GM19468 (cell line): Measurements from ENCODE around the gene ACAD11.

ENCODE experiments used
- ATAC-seq: cut with Tn5 transposase; IDR thresholded peaks from one replicate; pipeline ENCODE4 v1.9.1; 2021; ENCODE audit warnings: mild to moderate bottlenecking, moderate library complexity, moderate number of reproducible peaks; ENCODE audit not compliant: unreplicated experiment; ENCODE audit errors: extremely low read depth

The ACAD11 gene

DNA sequence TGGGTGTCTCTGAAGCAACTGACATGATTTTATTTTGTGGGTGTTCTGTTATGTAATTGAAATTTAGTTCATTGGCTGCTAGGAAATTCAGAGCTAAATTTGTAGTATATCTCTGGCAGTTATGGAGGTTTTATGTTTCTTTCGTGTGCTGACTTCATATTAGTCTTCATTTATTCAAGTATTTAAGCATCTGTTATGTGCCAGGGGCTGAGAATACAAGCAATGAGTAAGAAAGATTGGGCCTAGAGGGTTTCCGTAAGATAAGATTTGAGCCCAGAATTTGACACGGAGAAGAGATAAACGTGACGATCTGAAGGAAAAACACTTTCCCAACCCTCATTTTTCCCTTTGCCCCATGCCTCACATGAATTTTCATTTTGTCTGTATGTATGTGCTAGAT is 137.7 kb downstream of the ACAD11 start:
- ATAC-seq = no peak

DNA sequence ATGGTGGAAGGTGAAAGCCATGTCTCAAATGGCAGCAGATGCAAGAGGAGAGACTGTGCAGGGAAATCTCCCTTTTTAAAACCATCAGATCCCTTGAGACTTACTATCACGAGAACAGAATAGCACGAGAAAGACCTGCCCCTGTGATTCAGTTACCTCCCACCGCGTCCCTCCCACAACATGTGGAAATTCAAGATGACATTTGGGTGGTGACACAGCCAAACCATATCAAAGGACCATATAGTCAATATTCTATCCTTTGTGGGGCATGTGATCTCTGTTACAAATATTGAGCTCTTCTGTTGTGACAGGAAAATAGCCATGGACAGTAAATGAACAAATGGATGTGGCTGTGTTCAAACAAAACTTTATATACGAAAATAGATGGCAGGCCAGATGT is 139.7 kb downstream of the ACAD11 start:
- ATAC-seq = no peak

DNA sequence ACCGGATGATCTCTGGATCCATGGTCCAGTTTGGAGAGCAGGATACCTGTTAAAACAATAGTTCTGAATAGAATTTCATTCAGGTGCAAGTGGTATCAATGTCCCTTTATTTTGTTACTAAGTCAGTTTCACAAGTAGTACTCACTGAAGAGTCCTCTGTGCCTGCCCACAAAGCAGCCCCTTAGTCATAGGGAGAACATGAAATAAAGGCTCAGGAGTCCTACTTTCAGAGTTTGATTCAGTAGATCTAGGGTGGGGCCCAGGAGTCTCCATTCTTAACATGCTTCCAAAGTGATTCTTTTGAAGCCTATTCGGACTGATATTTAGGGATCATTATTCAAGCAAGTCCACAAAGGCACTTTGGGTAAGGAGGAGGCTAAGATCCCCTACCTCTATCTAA is 142.3 kb downstream of the ACAD11 start:
- no peak for ATAC-seq

DNA sequence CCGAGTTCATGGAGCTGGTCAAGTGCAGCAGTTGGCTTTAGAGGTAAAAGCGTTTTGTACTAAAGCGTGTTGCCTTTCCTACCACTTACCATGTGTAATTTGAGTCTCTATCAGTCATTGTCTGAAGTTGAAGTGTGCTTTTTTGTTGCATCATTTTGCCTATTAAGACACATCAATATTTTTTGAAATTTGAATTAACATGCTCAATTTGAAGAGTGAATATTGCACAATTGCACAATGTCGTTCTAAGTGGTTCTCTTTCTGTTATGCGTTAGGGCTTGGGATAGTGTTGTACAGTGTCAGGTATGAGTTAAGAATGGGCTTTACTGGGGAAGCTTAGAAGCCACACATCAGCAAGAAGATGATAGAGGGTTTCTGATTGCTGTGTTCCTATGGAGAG is 146.6 kb downstream of the ACAD11 start:
- no peak for ATAC-seq

DNA sequence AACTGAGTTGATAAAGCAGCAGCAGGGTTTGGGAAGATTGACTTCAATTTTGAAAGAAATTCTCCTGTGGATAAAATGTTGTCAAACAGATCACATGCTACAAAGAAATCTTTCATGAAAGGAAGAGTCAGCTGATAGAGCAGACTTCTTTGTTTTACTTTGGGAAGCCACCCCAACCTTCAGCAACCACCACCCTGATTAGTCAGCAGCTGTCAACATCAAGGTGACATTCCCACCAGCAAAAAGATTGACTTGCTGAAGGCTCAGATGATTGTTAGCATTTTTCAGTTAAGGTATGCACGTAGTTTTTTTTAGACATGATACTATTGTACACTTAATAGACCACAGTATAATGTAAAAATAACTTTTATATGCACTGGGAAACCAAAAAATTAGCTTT is 150.1 kb downstream of the ACAD11 start:
- no peak for ATAC-seq

DNA sequence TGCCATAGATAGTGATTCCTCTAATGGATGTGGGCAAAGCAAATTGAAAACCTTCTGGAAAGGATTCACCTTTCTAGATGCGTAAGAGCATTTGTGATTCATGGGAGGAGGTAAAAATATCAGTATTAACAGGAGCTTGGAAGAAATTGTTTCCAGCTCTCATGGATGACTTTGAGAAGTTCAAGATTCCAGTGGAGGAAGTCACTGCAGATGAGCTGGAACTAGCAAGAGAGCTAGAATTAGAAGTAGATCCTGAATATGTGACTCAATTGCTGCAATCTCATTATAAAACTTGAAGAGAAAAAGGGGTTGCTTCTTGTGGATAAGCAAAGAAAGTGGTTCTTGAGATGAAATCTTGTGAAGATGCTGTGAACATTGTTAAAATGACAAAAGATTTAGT is 150.5 kb downstream of the ACAD11 start:
- no peak for ATAC-seq
